ENCODE data around the gene HSPA12B. TPM values are rescaled to one million over a fixed set of nuclear protein-coding genes. Genes with fewer than 3 reads are reported as not detected.

Gene HSPA12B
- total and polyA plus RNA-seq, 11 donors = 10.4 to 35.7 (median 14.3) TPM

DNA sequence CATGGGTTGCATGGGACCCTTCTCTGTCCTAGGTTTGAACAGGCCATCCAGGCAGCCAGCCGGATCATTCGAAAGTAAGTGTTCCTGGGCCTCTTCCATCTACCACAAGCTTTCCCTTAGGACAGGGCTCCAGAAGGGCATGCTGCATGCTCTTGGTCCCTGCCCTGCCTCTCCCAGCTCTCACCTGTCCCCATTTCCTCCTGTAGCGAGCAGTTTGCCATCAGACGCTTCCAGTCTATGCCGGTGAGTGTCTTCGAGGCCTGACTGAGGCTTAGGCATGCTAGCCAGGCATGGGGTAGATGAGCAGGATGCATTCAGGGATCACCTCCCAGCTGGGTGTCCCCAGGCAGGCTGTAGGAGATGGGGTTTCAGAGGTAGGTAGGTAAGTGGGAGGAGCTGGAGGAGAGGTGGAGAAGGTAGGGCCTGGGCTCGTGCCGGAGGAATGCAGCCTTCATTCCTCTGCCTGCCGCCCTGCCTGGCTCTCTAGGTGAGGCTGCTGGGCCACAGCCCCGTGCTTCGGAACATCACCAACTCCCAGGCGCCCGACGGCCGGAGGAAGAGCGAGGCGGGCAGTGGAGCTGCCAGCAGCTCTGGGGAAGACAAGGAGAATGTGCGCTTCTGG, 67.9 kb downstream of the HSPA12B start:
- peaks cover 0 to 70% (median 27%) of the 10 kb centered on the region in 9 donors for H3K36me3 ChIP-seq
- peaks cover 0 to 56% (median 10%) of the 10 kb centered on the region in 12 donors for H3K4me1 ChIP-seq
- no peaks in the 10 kb centered on the region for H3K9me3 ChIP-seq
- DNase-seq (peak in 2 of 5 donors; percentile 19), ATAC-seq (no peak)
- H3K4me3 ChIP-seq = no peak overlapping the region
- H3K27ac ChIP-seq = no peak overlapping the region
- intact Hi-C loops (cut with DNase I) = no loop called here
- WGBS, 4 donors = 92 to 95% (median 93%) methylated on average over 18 of the region's 18 CpGs
- TF ChIP-seq POLR2A (IDR thresholded peaks at IDR 0.05) = no peak
- TF ChIP-seq, protein P1, sequence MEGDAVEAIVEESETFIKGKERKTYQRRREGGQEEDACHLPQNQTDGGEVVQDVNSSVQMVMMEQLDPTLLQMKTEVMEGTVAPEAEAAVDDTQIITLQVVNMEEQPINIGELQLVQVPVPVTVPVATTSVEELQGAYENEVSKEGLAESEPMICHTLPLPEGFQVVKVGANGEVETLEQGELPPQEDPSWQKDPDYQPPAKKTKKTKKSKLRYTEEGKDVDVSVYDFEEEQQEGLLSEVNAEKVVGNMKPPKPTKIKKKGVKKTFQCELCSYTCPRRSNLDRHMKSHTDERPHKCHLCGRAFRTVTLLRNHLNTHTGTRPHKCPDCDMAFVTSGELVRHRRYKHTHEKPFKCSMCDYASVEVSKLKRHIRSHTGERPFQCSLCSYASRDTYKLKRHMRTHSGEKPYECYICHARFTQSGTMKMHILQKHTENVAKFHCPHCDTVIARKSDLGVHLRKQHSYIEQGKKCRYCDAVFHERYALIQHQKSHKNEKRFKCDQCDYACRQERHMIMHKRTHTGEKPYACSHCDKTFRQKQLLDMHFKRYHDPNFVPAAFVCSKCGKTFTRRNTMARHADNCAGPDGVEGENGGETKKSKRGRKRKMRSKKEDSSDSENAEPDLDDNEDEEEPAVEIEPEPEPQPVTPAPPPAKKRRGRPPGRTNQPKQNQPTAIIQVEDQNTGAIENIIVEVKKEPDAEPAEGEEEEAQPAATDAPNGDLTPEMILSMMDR (IDR thresholded peaks at IDR 0.05) = no peak
- H3K27me3 ChIP-seq = no peaks in the 10 kb centered on the region

DNA sequence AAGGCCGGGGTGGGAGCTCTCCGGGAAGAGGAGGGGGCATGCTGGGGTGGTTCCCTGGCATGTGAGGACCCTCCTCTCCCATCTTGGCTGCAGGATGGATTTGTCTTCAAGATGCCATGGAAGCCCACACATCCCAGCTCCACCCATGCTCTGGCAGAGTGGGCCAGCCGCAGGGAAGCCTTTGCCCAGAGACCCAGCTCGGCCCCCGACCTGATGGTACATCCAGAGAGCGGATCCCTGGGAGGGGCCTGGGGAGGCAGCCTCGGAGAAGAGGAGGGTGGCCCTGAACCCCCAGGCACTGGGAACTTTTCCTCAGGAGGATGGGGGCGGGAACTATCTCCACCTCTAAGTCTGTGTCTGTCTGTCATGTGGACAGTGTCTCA, 68.4 kb downstream of the HSPA12B start:
- intact Hi-C loops (cut with DNase I) = no loop called here
- H3K4me3 ChIP-seq = no peak overlapping the region
- TF ChIP-seq, protein P1 (IDR thresholded peaks at IDR 0.05) = no peak
- no peak overlapping the region for H3K27ac ChIP-seq
- DNase-seq (peak in 2 of 5 donors; percentile 14 to 16), ATAC-seq (no peak)
- H3K9me3 ChIP-seq = no peaks in the 10 kb centered on the region
- no peaks in the 10 kb centered on the region for H3K27me3 ChIP-seq
- WGBS, 4 donors = 90 to 97% (median 94%) methylated on average over 8 of the region's 8 CpGs
- H3K36me3 ChIP-seq = peaks cover 0 to 74% (median 27%) of the 10 kb centered on the region in 9 donors
- H3K4me1 ChIP-seq = peaks cover 0 to 59% (median 13%) of the 10 kb centered on the region in 12 donors

DNA sequence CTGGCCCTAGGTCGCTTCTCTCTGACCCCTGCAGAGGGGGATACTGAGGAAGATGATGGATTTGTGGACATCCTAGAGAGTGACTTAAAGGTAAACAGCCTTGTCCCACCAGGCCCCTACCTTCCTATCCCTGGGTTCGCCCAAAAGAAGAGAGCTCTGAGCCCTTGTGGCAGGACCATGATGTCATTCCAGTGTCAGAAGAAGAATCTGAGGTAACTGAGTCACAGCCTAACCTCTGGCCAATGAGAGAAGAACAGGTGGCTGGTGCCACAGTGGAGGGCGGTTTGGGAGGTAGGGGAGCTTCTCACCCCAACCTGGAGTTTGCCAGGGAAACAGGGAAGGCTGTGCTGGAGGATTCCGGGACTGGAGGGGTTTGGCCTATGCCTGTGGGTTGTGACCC, 68.8 kb downstream of the HSPA12B start:
- H3K27me3 ChIP-seq = no peaks in the 10 kb centered on the region
- peak overlapping the region in 1 of 12 donors; percentile 20 for H3K27ac ChIP-seq
- no peak overlapping the region for H3K4me3 ChIP-seq
- WGBS, 4 donors = 85 to 97% (median 95%) methylated on average over 3 to 4 of the region's 4 CpGs
- peaks cover 0 to 76% (median 27%) of the 10 kb centered on the region in 9 donors for H3K36me3 ChIP-seq
- H3K4me1 ChIP-seq = peaks cover 0 to 63% (median 16%) of the 10 kb centered on the region in 12 donors
- intact Hi-C loops (cut with DNase I) = no loop called here
- ATAC-seq (no peak), DNase-seq (peak in 1 of 5 donors; percentile 9)
- TF ChIP-seq, protein P1 (IDR thresholded peaks at IDR 0.05) = no peak
- TF ChIP-seq POLR2A (IDR thresholded peaks at IDR 0.05) = no peak
- H3K9me3 ChIP-seq = no peaks in the 10 kb centered on the region

DNA sequence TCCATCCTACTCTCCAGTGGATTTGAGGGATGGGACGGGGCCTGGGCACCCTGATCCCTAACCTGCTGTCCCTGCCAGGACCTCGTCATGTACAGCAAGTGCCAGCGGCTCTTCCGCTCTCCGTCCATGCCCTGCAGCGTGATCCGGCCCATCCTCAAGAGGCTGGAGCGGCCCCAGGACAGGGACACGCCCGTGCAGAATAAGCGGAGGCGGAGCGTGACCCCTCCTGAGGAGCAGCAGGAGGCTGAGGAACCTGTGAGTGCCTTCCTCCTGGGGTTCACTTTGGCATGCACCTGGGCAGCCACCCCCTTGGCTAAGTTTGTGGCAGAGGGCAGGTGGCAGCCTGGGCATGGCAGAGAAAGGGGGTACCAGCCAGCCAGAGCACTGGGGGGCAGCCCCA, 69.4 kb downstream of the HSPA12B start:
- ATAC-seq (no peak), DNase-seq (peak in 2 of 5 donors; percentile 16 to 21)
- Histone ChIP-seq H3K27ac (peak overlapping the region in 1 of 12 donors; percentile 20), H3K9me3 (no peaks in the 10 kb centered on the region), H3K4me3 (no peak overlapping the region), H3K4me1 (peaks cover 0 to 64% (median 16%) of the 10 kb centered on the region in 12 donors), H3K27me3 (no peaks in the 10 kb centered on the region), H3K36me3 (peaks cover 0 to 76% (median 27%) of the 10 kb centered on the region in 9 donors)
- intact Hi-C loops (cut with DNase I) = no loop called here
- 91 to 97% (median 95%) methylated on average over 7 to 13 of the region's 13 CpGs for WGBS, 4 donors
- TF ChIP-seq, protein P1 (IDR thresholded peaks at IDR 0.05) = no peak
- TF ChIP-seq POLR2A (IDR thresholded peaks at IDR 0.05) = no peak

Other genes with a start within 250 kb of the HSPA12B start
- not detected for gene GFRA4, start 69.3 kb upstream of the HSPA12B start, total RNA-seq
- not detected for gene GFRA4, start 69.3 kb upstream of the HSPA12B start, polyA plus RNA-seq
- 10 to 100 TPM in 2 of 9 donors, 1 to 10 TPM in 7; 2.3 to 10.7 (median 3.5) TPM for gene ADAM33, start 50.7 kb upstream of the HSPA12B start, total RNA-seq
- gene ADAM33, start 50.7 kb upstream of the HSPA12B start, polyA plus RNA-seq = 10 to 100 TPM in 1 of 2 donors, 1 to 10 TPM in 1; 3.2 to 21.2 TPM
- 10 to 100 TPM in 2 of 9 donors, 1 to 10 TPM in 7; 1.5 to 51.9 (median 5.7) TPM for gene SIGLEC1, start 20.1 kb upstream of the HSPA12B start, total RNA-seq
- 1 to 10 TPM; 1.9 to 6.1 TPM for gene SIGLEC1, start 20.1 kb upstream of the HSPA12B start, polyA plus RNA-seq
- 10 to 100 TPM in 6 of 9 donors, 1 to 10 TPM in 3; 7.8 to 22.2 (median 13.7) TPM for gene ADISSP, start 35.1 kb downstream of the HSPA12B start, total RNA-seq
- gene ADISSP, start 35.1 kb downstream of the HSPA12B start, polyA plus RNA-seq = 10 to 100 TPM in 1 of 2 donors, 1 to 10 TPM in 1; 9.8 to 19.3 TPM
- gene SPEF1, start 48.8 kb downstream of the HSPA12B start, total RNA-seq = under 1 TPM in 4 of 9 donors, not detected in 5; 0.18 to 0.65 (median 0.30) TPM
- gene SPEF1, start 48.8 kb downstream of the HSPA12B start, polyA plus RNA-seq = under 1 TPM; 0.11 to 0.17 TPM
- 100 to 1,000 TPM in 1 of 9 donors, 10 to 100 TPM in 8; 56.2 to 122 (median 74.0) TPM for gene CENPB, start 54.1 kb downstream of the HSPA12B start, total RNA-seq
- gene CENPB, start 54.1 kb downstream of the HSPA12B start, polyA plus RNA-seq = 100 to 1,000 TPM in 1 of 2 donors, 10 to 100 TPM in 1; 77.1 to 105 TPM
- 10 to 100 TPM in 4 of 9 donors, 1 to 10 TPM in 5; 4.0 to 30.4 (median 8.6) TPM for gene CDC25B, start 63.6 kb downstream of the HSPA12B start, total RNA-seq
- gene CDC25B, start 63.6 kb downstream of the HSPA12B start, polyA plus RNA-seq = 10 to 100 TPM in 1 of 2 donors, 1 to 10 TPM in 1; 6.8 to 17.2 TPM
- 10 to 100 TPM; 10.5 to 18.6 (median 12.0) TPM for gene AP5S1, start 87.9 kb downstream of the HSPA12B start, total RNA-seq
- gene AP5S1, start 87.9 kb downstream of the HSPA12B start, polyA plus RNA-seq = 10 to 100 TPM in 1 of 2 donors, 1 to 10 TPM in 1; 9.5 to 10.5 TPM
- gene MAVS, start 114.1 kb downstream of the HSPA12B start, total RNA-seq = 10 to 100 TPM; 32.5 to 74.0 (median 43.3) TPM
- 10 to 100 TPM; 41.8 to 49.6 TPM for gene MAVS, start 114.1 kb downstream of the HSPA12B start, polyA plus RNA-seq
- 10 to 100 TPM; 15.9 to 28.9 (median 18.1) TPM for gene PANK2, start 156.7 kb downstream of the HSPA12B start, total RNA-seq
- gene PANK2, start 156.7 kb downstream of the HSPA12B start, polyA plus RNA-seq = 10 to 100 TPM; 13.9 to 24.2 TPM

All from heart left ventricle (tissue), 16 donors.